Endothelial cell of umbilical vein (primary cell): Measurements from ENCODE around the gene RAB11B. TPM values are rescaled to one million over a fixed set of nuclear protein-coding genes. Genes with fewer than 3 reads are reported as not detected.
"Not testable (repeated sequence)": the region's sequence is repeated elsewhere in the genome, so short reads cannot be mapped to it uniquely, and the experiment has no call there.

Experiments used
- BruUV-seq: library from RNA; stranded (reverse); fragments of 400-500 nt; replicated peaks from 2 replicates; lab custom pipeline; 2021; lab: Mats Ljungman, UMichigan
- CTCF ChIA-PET: fragments of 300-600, 350-600 bp; sonication (Branson Sonifier 250); formaldehyde crosslinking; loops from one replicate; lab custom pipeline; 2021; ENCODE audit warnings: antibody characterized with exemption, inconsistent platforms; lab: Charles Lee
- POLR2A ChIA-PET: fragments of 300-600, 350-600 bp; sonication (Branson Sonifier 250); formaldehyde crosslinking; loops from one replicate; lab custom pipeline; 2021; ENCODE audit warnings: antibody characterized with exemption, inconsistent platforms; lab: Charles Lee
- DNase-seq: peaks from one replicate; pipeline ENCODE4 v3.0.0-alpha.2; 2011; ENCODE audit warnings: low read depth, low spot score
- FAIRE-seq: peaks from 2 replicates; lab custom pipeline; 2011; peaks lifted over from hg19 to GRCh38; lab: Jason Lieb, UNC
- H2AFZ ChIP-seq: 2 replicates; pipeline ENCODE4 v1.6.0; 2012; ENCODE audit warnings: low read depth, low read length, control low read depth, inconsistent platforms
- H3K27ac ChIP-seq: 2 replicates; pipeline ENCODE4 v1.5.1; 2011; ENCODE audit warnings: low read depth, mild to moderate bottlenecking, control low read depth, low read length, moderate library complexity; ENCODE audit not compliant: insufficient read depth
- H3K27me3 ChIP-seq, 2 experiments: 2 replicates each; pipeline versions ENCODE4 v1.6.0 to v1.6.1; 2011; ENCODE audit warnings: low read length in 2 of 2, mixed read lengths in 1 of 2; ENCODE audit not compliant: control insufficient read depth in 2 of 2, insufficient read depth in 2 of 2
- H3K36me3 ChIP-seq, 2 experiments: 2 replicates in 1 of 2; 3 replicates in 1 of 2; pipeline ENCODE4 v1.5.1; 2011; ENCODE audit warnings: low read length in 2 of 2, mild to moderate bottlenecking in 1 of 2, moderate library complexity in 1 of 2; ENCODE audit not compliant: control insufficient read depth in 2 of 2, insufficient read depth in 2 of 2; ENCODE audit errors: extremely low read depth in 1 of 2
- H3K4me1 ChIP-seq: 3 replicates; pipeline ENCODE4 v1.5.1; 2011; ENCODE audit warnings: mild to moderate bottlenecking, low read length; ENCODE audit not compliant: control insufficient read depth, insufficient read depth; ENCODE audit errors: extremely low read depth
- H3K4me2 ChIP-seq: 2 replicates; pipeline ENCODE4 v1.6.1; 2011; ENCODE audit warnings: low read length, control low read depth, mixed read lengths; ENCODE audit not compliant: insufficient read depth
- H3K4me3 ChIP-seq, 3 experiments: fragments of 200-600 bp in 1 of 3; sonication (generic), shearing (Covaris generic) in 1 of 3; replicated peaks in 1 of 3; 2 replicates each; pipeline ENCODE4 v1.5.1; 2011 to 2016; ENCODE audit warnings: control low read depth in 3 of 3, low read length in 3 of 3, mild to moderate bottlenecking in 2 of 3, inconsistent platforms in 1 of 3, low read depth in 1 of 3, moderate library complexity in 1 of 3; ENCODE audit not compliant: insufficient read depth in 1 of 3
- H3K79me2 ChIP-seq: 2 replicates; pipeline ENCODE4 v1.6.0; 2012; ENCODE audit warnings: low read length, inconsistent platforms; ENCODE audit not compliant: control insufficient read depth, insufficient read depth
- H3K9ac ChIP-seq: replicated peaks from 2 replicates; pipeline ENCODE3; 2011; ENCODE audit warnings: low read length, control low read depth; ENCODE audit not compliant: insufficient read depth; ENCODE audit errors: extremely low read depth
- H3K9me1 ChIP-seq: replicated peaks from 3 replicates; pipeline ENCODE4 v1.6.0; 2011; ENCODE audit warnings: mild to moderate bottlenecking, low read length; ENCODE audit not compliant: control insufficient read depth, insufficient read depth; ENCODE audit errors: extremely low read depth
- H3K9me3 ChIP-seq: replicated peaks from 2 replicates; pipeline ENCODE4 v1.5.1; 2012; ENCODE audit warnings: low read length, inconsistent platforms; ENCODE audit not compliant: control insufficient read depth, insufficient read depth
- H4K20me1 ChIP-seq: replicated peaks from 2 replicates; pipeline ENCODE3; 2011; ENCODE audit warnings: mild to moderate bottlenecking, low read length; ENCODE audit not compliant: control insufficient read depth, insufficient read depth; ENCODE audit errors: extremely low read depth
- CTCF ChIP-seq, 2 donors: IDR thresholded peaks; 1 replicate in 1 of 2; 2 replicates in 1 of 2; pipeline ENCODE4 v1.5.1; 2011; ENCODE audit warnings: low read length in 2 of 2, mild to moderate bottlenecking in 2 of 2, moderate library complexity in 2 of 2, control low read depth in 1 of 2, inconsistent platforms in 1 of 2, low read depth in 1 of 2; ENCODE audit not compliant: insufficient read depth in 1 of 2; ENCODE audit errors: extremely low read depth in 1 of 2
- EZH2 ChIP-seq: IDR thresholded peaks from 2 replicates; pipeline ENCODE4 v1.6.1; 2012; ENCODE audit warnings: borderline replicate concordance, low read depth, mild to moderate bottlenecking, moderate library complexity, low read length, inconsistent platforms; ENCODE audit not compliant: severe bottlenecking
- FOS ChIP-seq: IDR thresholded peaks from 2 replicates; pipeline ENCODE4 v1.6.1; 2011; ENCODE audit warnings: mild to moderate bottlenecking, low read length, moderate library complexity, borderline replicate concordance; ENCODE audit not compliant: insufficient read depth
- GATA2 ChIP-seq: IDR thresholded peaks from 2 replicates; pipeline ENCODE4 v1.7.0; 2011; ENCODE audit warnings: low read depth, mild to moderate bottlenecking, moderate library complexity, mixed read lengths, low read length; ENCODE audit not compliant: insufficient read length, insufficient read depth
- MAX ChIP-seq: IDR thresholded peaks from 2 replicates; pipeline ENCODE4 v1.6.1; 2011; ENCODE audit not compliant: insufficient read depth, insufficient read length
- MYC ChIP-seq: IDR thresholded peaks from one replicate; pipeline ENCODE4 v1.6.1; 2011; ENCODE audit warnings: mild to moderate bottlenecking, low read depth, low read length
- POLR2A ChIP-seq: IDR thresholded peaks from 2 replicates; pipeline ENCODE4 v1.6.1; 2012; ENCODE audit warnings: low read depth, mild to moderate bottlenecking, control low read depth, low read length
- POLR2AphosphoS5 ChIP-seq: IDR thresholded peaks from 2 replicates; pipeline ENCODE4 v1.6.1; 2012; ENCODE audit warnings: low read depth, mild to moderate bottlenecking, control low read depth, low read length, moderate library complexity; ENCODE audit not compliant: insufficient read depth
- dilution Hi-C: fragments of 300-500 bp; cut with MboI; formaldehyde crosslinking; loops from one replicate; pipeline ENCODE4 v1.15.0; 2019; ENCODE audit warnings: low sequenced_read_pairs; ENCODE audit not compliant: extremely low pct_ligation_motif_present
- intact Hi-C: fragments of 100-400 bp; cut with micrococcal nuclease; formaldehyde crosslinking; loops from one replicate; pipeline ENCODE4 v1.10.0; 2022
- polyA plus RNA-seq, 4 experiments: library from polyadenylated mRNA; depleted of rRNA in 3 of 4; stranded (reverse) in 3 of 4; unstranded in 1 of 4; fragments of >200 nt; gene quantifications; 2 replicates each; pipeline versions ENCODE4 v1.2.1 to v1.2.3, GENCODE V29; 2011 to 2012; ENCODE audit warnings: missing spikeins in 1 of 4
- total RNA-seq: library from RNA; stranded (reverse); gene quantifications from 2 replicates; pipeline ENCODE4 v1.2.3, GENCODE V29; 2021

The RAB11B gene
- total and polyA plus RNA-seq, 2 donors (not counting 3 experiments of a cell fraction or from before 2014, with no cell fraction given), result 74.1 to 99.8 TPM

- FAIRE-seq (no peak), DNase-seq (no peak)
- H3K9ac ChIP-seq, result no peak overlapping the region
- H4K20me1 ChIP-seq, result no peaks in the 10 kb centered on the region
- no peak overlapping the region for H3K27ac ChIP-seq
- H3K4me2 ChIP-seq, result no peak overlapping the region
- dilution Hi-C loops, result no loop called here
- H2AFZ ChIP-seq, result no peak overlapping the region
- H3K79me2 ChIP-seq, result no peaks in the 10 kb centered on the region
- intact Hi-C loops, result no loop called here
- peaks cover 0 to 13% of the 10 kb centered on the region in 2 experiments for H3K36me3 ChIP-seq
- no peaks in the 10 kb centered on the region for H3K9me1 ChIP-seq
- ChIA-PET POLR2A (interaction anchor here (0.6 kb wide), 1 partner anchor 13 kb away, joined by 3 read pairs; no protein-coding TSS in a partner anchor), CTCF (interaction anchor here (1.7 kb wide), 1 partner anchor 20 kb away, joined by 5 read pairs; no protein-coding TSS in a partner anchor)
- no peaks in the 10 kb centered on the region for H3K9me3 ChIP-seq
- TF ChIP-seq MAX, result no peak
- TF ChIP-seq GATA2, result no peak
- no peak for TF ChIP-seq FOS
- no peak for TF ChIP-seq MYC
- no peak for TF ChIP-seq POLR2A
- no peak for TF ChIP-seq CTCF (IDR thresholded peaks at IDR 0.05; ENCODE audit: extremely low read depth in 1 of 2, insufficient read depth in 1 of 2, low read depth in 1 of 2, low read length in 2 of 2)
- no peak for TF ChIP-seq POLR2AphosphoS5
- no peak for TF ChIP-seq EZH2
- no peaks in the 10 kb centered on the region for H3K4me1 ChIP-seq
- H3K27me3 ChIP-seq, result no peaks in the 10 kb centered on the region
- no peak overlapping the region for H3K4me3 ChIP-seq
- no TSS peak for BruUV-seq
Measured at GRCh38 chr19:8373867-8374813, 16.0 kb upstream of the RAB11B start.

GRCh38 chr19:8375766-8376165 is 14.4 kb upstream of the RAB11B start:
- CTCF ChIA-PET, H3K4me1 ChIP-seq: not testable (repeated sequence)

More at GRCh38 chr19:8375766-8376165, 14.4 kb upstream of the RAB11B start:
- H3K27ac ChIP-seq, intact Hi-C loops, H3K9me3 ChIP-seq, H4K20me1 ChIP-seq, dilution Hi-C loops, BruUV-seq, H3K79me2 ChIP-seq, FAIRE-seq, H3K27me3 ChIP-seq, H3K9ac ChIP-seq, H3K9me1 ChIP-seq, DNase-seq, POLR2A ChIA-PET, H3K4me3 ChIP-seq, H3K4me2 ChIP-seq, H2AFZ ChIP-seq: not testable (repeated sequence)
- H3K36me3 ChIP-seq, result peaks cover 0 to 13% of the 10 kb centered on the region in 2 experiments
